Measurements from ENCODE around the gene AARS2.

GRCh38 chr6:44309631-44310030 is 3.5 kb downstream of the AARS2 start:
- TF ChIP-seq, protein P1, sequence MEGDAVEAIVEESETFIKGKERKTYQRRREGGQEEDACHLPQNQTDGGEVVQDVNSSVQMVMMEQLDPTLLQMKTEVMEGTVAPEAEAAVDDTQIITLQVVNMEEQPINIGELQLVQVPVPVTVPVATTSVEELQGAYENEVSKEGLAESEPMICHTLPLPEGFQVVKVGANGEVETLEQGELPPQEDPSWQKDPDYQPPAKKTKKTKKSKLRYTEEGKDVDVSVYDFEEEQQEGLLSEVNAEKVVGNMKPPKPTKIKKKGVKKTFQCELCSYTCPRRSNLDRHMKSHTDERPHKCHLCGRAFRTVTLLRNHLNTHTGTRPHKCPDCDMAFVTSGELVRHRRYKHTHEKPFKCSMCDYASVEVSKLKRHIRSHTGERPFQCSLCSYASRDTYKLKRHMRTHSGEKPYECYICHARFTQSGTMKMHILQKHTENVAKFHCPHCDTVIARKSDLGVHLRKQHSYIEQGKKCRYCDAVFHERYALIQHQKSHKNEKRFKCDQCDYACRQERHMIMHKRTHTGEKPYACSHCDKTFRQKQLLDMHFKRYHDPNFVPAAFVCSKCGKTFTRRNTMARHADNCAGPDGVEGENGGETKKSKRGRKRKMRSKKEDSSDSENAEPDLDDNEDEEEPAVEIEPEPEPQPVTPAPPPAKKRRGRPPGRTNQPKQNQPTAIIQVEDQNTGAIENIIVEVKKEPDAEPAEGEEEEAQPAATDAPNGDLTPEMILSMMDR (IDR thresholded peaks at IDR 0.05) = no peak
- no peak for TF ChIP-seq ZFX (IDR thresholded peaks at IDR 0.05; ENCODE audit: borderline replicate concordance)

Data from 22Rv1 (cell line).